Measurements from ENCODE around the gene COL4A4.
A peak's percentile ranks its signal among the peaks of the same experiment; 100 is the strongest.

COL4A4 gene

GRCh38 chr2:227031379-227031778 lies 132.6 kb downstream of the COL4A4 start:
- DNase-seq (ENCODE audit: low spot score), result no peak
- FAIRE-seq, result no peak

GRCh38 chr2:227030789-227031188 lies 133.2 kb downstream of the COL4A4 start:
- DNase-seq (ENCODE audit: low spot score), result no peak
- FAIRE-seq, result no peak

- DNase-seq (ENCODE audit: low spot score), result no peak
- no peak for FAIRE-seq
These were observed 134.4 kb downstream of the COL4A4 start for GRCh38 chr2:227029426-227030105.

DNA sequence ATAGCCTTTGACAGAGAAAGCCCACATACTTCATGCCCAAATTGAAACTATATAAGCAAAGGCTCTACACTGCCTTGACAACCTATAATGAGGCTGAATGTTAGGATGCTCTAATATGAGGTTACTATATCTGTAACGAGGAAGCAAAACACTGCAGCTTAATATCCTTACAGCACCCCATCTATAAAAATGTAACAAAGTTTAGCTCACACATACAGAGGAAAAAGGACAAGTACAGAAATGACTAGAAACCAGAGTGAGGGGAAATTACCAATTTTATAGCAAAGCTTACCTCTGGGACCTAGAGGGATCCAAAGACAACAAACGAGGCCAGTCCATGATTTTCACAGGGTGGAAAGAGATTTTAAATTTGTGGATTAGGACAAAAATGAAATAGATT lies 138.5 kb downstream of the COL4A4 start:
- FAIRE-seq (no peak), DNase-seq (ENCODE audit: low spot score) (no peak)

GRCh38 chr2:227022608-227023007 lies 141.4 kb downstream of the COL4A4 start:
- DNase-seq (ENCODE audit: low spot score) (no peak), FAIRE-seq (no peak)

GRCh38 chr2:227020416-227020815 lies 143.6 kb downstream of the COL4A4 start:
- DNase-seq (ENCODE audit: low spot score) (no peak), FAIRE-seq (no peak)

- no peak for FAIRE-seq
These were observed 147.1 kb downstream of the COL4A4 start for GRCh38 chr2:227016894-227017293.

DNA sequence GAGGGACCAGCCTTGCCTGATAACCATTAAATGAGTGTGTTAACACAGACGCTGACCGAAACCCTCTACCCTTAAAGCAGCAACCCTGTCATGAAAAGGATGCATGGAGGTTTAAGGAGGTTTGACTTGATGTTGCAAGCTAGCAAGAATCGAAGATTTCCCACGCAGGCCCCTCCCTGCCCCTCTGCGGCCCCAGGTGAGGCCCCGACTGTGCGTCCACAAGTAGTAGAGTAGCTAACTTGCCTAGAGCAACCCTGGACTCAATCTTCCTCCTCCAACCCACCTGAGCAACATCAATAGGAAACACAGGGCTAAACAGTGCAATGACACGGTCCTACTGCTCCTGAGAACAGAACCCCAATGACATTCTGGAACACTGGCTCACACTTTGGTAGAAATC lies 150.1 kb downstream of the COL4A4 start:
- DNase-seq (ENCODE audit: low spot score) (no peak), FAIRE-seq (no peak)

More at GRCh38 chr2:227016894-227017293, 147.1 kb downstream of the COL4A4 start:
- no peak for DNase-seq (ENCODE audit: low spot score)

DNA sequence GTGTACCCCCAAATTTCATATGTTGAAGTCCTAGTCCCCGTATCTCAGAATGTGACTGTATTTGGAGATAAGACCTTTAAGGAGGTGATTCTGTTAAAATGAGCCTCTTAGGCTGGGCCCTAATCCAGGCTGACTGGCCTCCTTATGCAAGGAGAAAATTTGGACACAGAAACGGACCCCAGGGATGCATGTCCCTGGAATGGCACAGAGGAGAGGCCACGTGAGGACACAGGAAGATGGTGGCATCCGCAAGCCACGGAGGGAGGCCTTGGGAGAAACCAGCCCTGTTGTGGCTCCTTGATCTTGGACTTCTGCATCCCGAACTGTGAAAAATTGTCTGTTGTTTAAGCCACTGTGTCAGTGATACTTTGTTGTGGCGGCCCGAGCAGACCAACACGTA lies 150.7 kb downstream of the COL4A4 start:
- FAIRE-seq, result no peak
- no peak for DNase-seq (ENCODE audit: low spot score)

- FAIRE-seq, result no peak
- DNase-seq (ENCODE audit: low spot score), result no peak
These were observed 153.6 kb downstream of the COL4A4 start for GRCh38 chr2:227010433-227010832.

DNA sequence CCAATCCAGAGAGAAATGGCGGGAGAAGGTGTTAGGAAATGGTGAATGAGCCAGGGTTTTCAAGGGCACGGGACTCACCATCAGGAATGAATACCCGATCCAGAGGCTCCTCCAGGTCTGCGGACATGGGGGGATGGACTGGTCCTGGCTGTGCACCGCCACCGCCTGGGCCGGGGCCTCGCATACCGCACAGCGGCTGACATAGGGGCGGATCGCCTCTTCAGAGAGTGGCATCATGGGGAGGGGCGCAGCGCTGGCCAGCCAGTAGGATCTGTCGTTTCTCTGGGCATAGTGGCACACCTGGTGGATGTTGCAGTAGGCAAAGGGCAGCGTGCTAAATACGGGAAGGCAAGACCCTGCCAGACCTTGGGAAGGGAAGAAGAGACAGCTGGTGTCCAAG lies 156.1 kb downstream of the COL4A4 start:
- no peak for DNase-seq (ENCODE audit: low spot score)
- no peak for FAIRE-seq

DNA sequence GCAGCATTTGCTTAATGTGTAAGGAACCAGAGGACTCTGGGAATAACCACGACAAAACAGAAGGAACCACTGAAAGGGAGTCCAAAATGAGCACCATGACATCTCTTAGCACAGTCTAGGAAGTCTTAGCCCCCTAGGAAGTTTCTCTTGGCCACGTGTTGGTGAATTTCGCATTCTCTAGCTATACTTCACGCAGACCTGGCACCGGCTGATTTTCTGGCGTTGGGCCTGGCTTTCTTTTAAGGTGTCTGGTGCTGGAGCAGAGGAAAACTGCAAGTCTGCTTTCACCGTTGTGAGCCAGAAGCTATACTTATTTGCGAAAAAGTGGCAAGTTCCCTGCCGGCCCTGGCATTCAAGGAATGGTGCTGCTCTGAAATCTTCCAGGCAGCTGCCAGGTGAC lies 156.9 kb downstream of the COL4A4 start:
- DNase-seq (ENCODE audit: low spot score), result no peak
- FAIRE-seq, result no peak

DNA sequence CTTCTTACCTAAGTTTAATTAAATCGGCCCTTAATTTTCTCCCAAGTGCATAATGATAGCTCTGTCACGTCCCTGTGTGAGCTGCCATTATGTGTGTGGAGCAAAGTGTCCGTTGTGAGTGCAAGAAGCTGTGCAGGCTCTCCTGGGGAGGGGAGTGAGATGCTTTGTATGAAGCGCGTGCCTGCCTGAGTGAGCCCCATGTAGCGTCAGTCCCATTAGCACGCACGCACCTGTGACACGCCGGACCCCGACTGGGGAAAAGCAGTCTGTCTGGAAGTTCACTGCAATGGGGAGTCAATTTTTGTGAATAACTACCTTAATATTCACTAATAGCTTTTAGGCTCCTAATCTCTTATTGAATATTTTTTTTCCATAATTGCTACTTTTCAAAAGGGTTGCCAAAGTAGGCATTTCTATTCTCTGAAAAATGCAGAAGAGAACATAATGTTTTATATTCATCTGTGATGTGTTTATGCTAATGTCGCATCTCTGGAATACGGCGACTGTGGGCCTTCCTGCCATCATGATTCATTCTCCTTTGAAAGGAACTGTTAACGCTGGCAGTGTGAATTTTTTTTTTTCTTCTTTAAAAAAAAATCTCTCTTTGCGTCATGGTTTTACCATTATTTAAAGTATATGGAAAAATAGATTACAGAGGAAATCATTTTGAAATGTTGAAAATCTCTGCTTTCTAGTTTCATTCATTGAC lies 157.7 kb downstream of the COL4A4 start:
- DNase-seq (ENCODE audit: low spot score), result no peak
- no peak for FAIRE-seq

DNA sequence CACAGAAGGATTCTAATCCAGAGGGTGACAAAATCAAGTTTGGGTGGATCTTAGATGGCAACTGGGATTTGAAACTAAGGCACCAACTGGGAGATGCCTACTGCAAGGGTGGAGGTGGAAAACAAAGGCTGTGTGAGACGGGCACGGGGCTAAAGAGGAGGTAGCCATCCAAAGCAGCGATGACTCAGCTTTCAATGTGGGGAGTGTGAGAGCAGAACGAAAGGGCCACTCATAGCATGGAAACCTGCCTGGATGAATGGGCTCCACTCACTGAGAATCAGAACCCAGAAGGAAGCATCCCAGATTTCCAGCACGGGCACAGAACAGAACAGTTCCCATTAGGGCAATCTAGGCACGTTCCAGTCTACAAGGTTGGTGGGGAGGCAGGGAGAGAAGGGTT lies 159.5 kb downstream of the COL4A4 start:
- FAIRE-seq, result no peak

GRCh38 chr2:227000123-227000522 lies 163.9 kb downstream of the COL4A4 start:
- no peak for FAIRE-seq
- DNase-seq (ENCODE audit: low spot score), result no peak

More for the DNA sequence above, 159.5 kb downstream of the COL4A4 start:
- no peak for DNase-seq (ENCODE audit: low spot score)

- DNase-seq (ENCODE audit: low spot score), result no peak
- no peak for FAIRE-seq
These were observed 164.3 kb downstream of the COL4A4 start for GRCh38 chr2:226999661-227000060.

GRCh38 chr2:226995625-226996041 lies 168.4 kb downstream of the COL4A4 start:
- FAIRE-seq (peak; percentile 93), DNase-seq (ENCODE audit: low spot score) (peak; percentile 97)

DNA sequence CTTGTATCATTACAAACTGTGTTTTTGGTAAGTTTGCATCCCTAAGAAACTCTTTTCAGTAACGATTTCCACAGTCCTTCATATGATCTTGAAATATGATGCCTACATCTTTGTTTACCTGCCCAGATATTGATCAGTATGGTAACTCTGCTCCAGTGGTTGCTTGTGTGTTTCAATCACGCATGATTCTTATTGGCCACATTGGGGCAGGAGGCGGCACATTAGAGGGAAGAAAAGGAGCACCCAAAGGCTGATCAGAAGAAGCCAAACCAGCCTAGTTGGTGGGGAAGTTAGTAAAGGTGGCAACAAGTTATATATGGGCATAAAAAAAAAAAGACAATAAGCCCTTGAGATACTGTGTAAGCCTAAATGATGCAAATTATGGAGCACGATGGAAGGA lies 169.2 kb downstream of the COL4A4 start:
- no peak for FAIRE-seq
- DNase-seq (ENCODE audit: low spot score), result no peak

GRCh38 chr2:226993171-226993570 lies 170.8 kb downstream of the COL4A4 start:
- FAIRE-seq (no peak), DNase-seq (ENCODE audit: low spot score) (no peak)

DNA sequence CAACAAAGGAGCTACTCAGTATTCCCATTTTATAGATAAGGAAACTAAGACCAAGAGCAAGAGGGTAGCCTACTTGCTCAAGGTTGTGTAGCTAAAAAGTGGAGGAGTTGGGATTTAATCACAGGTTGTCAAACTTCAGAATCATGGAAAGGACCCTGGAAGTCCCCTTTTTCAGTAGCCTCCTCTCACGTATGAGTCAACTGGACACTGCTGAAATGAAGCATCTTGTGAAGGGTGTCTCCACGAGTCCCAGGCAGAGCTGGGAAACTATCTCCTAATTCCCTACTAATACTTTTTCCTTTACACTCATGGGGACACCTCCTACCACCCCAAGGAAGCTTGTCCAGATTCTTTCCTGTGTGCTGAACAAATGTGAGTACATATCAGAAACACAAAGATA lies 172.3 kb downstream of the COL4A4 start:
- DNase-seq (ENCODE audit: low spot score), result no peak
- no peak for FAIRE-seq

GRCh38 chr2:226985583-226985946 lies 178.4 kb downstream of the COL4A4 start:
- DNase-seq (ENCODE audit: low spot score), result no peak
- FAIRE-seq, result no peak

DNA sequence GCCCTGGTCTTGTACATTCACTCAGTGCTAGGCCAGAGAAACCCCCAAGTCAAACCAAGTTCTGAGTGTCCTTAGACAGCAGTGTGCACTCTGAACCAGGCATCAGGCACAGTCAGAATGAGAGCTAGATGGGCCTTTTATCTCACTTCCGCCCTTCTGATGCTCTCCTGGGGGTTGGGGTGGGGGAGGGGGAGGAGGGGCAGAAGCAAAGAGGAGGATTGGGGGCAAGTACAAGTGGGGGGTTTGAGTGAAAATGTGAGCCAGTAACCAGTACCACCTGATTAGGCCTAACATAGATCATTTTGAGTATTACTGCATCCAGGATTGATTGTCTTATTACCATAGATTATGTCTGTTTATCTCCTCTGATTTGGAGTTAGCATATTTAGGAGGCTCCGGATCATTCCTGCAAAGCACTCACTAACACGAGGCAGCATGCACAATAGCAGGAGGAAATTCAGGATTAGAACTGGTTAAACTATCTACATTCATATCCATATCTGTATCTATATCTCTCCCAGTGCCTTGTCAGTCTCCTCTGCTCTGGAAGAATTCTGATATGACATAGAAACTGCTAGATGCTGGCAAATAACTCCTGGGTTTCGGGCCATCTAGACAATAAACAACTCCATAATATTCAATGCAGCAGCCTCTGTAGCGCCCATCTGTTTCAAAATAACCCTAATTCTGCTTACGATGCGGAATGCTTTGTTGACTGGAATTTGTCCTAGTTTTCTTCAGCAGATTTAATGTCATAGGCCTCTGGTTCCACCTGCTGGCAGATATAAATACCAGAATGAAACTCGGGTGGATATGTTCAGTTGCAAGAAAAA lies 179.0 kb downstream of the COL4A4 start:
- FAIRE-seq, result no peak

More for the DNA sequence above, 179.0 kb downstream of the COL4A4 start:
- DNase-seq (ENCODE audit: low spot score), result peak; percentile 36

Data from RCC 7860 (cell line).